Measurements from ENCODE around the gene TBX20. TPM values are rescaled to one million over a fixed set of nuclear protein-coding genes. Genes with fewer than 3 reads are reported as not detected.
"Not testable (repeated sequence)": the region's sequence is repeated elsewhere in the genome, so short reads cannot be mapped to it uniquely, and the experiment has no call there.

Gene TBX20
- total and polyA plus RNA-seq, 12 donors: 0.13 to 13.5 (median 1.8) TPM; not detected in 3

DNA sequence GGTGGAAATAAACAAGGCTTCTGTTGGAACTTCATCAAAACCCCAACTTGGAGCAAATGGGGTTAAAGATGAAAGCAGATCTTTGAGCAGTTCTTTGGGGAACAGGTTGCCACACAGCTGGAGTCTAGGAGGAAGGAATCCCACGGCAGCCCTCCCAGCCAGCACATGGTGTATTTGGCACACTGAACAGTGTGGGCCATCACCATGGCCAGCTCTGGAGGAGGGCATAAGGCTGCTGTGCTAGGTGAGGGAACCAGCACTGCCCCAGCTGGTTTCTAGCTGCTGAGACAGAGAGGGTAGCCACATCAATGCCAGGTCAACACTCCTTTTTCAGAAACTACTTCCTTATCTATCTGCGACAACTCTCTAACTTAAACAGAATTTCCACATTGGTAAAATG lies 33.7 kb downstream of the TBX20 start:
- H3K4me1 ChIP-seq (replicated peaks in 1 of 2); intact Hi-C loops (cut with DNase I); H3K27ac ChIP-seq; H3K4me3 ChIP-seq; H3K9me3 ChIP-seq (replicated peaks in 1 of 3); H3K27me3 ChIP-seq; DNase-seq; H3K36me3 ChIP-seq (replicated peaks in 1 of 2): not testable (repeated sequence)
- 48 to 68% (median 52%) methylated on average over 2 of the region's 2 CpGs for WGBS, 4 donors

DNA sequence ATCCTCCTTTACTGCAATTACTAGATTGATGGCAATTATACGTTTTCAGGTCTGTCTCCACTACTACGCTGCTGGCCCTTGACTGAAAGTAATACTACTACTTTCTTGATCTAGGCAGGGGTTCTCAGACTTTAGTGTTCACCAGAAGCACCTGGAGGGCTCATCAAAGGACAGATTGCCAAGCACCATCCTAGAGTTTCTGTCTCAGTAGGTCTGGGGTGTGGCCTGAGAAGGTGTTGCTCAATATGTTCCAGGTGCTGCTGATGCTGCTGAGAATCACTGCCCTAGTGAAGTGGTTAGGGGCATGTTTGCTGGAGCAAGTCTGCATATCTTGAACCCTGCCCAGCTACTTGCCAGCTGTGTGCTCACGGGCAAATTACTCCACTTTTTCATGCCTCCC lies 37.9 kb downstream of the TBX20 start:
- H3K27ac ChIP-seq; DNase-seq; H3K4me3 ChIP-seq; H3K4me1 ChIP-seq (replicated peaks in 1 of 2); H3K27me3 ChIP-seq; H3K9me3 ChIP-seq (replicated peaks in 1 of 3); H3K36me3 ChIP-seq (replicated peaks in 1 of 2); intact Hi-C loops (cut with DNase I): not testable (repeated sequence)
- WGBS, 4 donors: 61 to 71% (median 62%) methylated on average over 3 of the region's 3 CpGs

DNA sequence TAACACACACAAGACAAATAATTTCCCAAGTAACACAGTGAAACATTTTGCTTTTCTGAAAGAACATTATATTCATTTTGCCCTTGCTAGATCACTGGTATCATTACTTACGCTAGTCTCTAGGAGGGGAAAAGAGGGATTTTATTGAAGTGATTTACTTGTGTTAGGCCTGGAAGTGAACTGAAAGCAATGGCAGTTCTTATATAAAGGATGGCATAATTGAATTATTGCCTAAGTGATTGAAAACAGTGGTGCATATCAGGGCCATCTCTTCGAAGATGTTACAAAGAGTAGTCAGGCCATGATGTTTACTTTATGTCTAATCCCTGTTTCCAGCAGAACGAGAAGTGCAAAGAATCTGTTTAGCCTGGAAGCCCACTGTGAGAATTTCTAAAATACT lies 38.8 kb downstream of the TBX20 start:
- 53 to 60% (median 58%) methylated on average over 2 to 3 of the region's 3 CpGs for WGBS, 4 donors
- intact Hi-C loops (cut with DNase I); H3K27ac ChIP-seq; H3K4me3 ChIP-seq; H3K9me3 ChIP-seq (replicated peaks in 1 of 3); DNase-seq; H3K27me3 ChIP-seq; H3K4me1 ChIP-seq (replicated peaks in 1 of 2); H3K36me3 ChIP-seq (replicated peaks in 1 of 2): not testable (repeated sequence)

DNA sequence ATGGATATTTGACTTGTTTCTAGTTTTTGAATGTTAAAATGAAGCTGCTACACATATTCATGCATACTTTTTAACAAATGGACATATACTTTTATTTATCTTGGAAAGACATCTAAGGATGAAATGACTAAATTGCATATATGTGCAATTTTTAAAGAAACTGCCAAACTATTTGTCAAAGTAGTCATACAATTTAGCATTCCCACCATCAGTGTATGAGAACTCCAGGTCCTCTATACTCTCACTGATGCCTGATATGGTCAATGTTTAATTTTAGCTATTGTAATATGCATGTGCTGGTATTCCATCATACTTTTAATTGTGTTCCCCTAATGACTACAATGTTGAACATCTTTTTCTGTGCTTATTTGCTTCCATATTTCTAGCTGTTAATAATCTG lies 47.0 kb downstream of the TBX20 start:
- intact Hi-C loops (cut with DNase I); H3K9me3 ChIP-seq (replicated peaks in 1 of 3); H3K4me1 ChIP-seq (replicated peaks in 1 of 2); H3K27me3 ChIP-seq; H3K27ac ChIP-seq; DNase-seq; H3K36me3 ChIP-seq (replicated peaks in 1 of 2); H3K4me3 ChIP-seq: not testable (repeated sequence)

DNA sequence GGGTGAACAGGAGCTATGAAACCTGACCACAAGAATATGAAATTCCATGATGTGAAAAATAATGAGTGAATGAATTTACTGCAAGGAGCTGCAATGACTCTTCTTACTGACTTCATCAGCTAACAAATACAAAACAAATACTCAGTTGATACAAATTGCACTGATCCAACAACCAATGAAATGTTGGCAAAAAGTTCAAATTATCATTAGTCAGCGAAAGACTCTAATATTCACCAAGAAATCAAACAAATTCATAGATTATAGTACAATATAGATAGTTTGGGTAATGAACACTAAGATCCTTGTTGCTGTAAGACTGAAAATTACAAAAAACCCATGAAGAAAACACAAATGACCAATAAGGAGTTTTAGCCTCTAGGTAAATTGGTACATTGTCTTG lies 49.0 kb downstream of the TBX20 start:
- H3K27ac ChIP-seq; intact Hi-C loops (cut with DNase I); H3K4me3 ChIP-seq; H3K36me3 ChIP-seq (replicated peaks in 1 of 2); H3K4me1 ChIP-seq (replicated peaks in 1 of 2); H3K27me3 ChIP-seq; DNase-seq; H3K9me3 ChIP-seq (replicated peaks in 1 of 3): not testable (repeated sequence)
- 76 to 86% (median 85%) methylated on average over 1 of the region's 1 CpG for WGBS, 4 donors

DNA sequence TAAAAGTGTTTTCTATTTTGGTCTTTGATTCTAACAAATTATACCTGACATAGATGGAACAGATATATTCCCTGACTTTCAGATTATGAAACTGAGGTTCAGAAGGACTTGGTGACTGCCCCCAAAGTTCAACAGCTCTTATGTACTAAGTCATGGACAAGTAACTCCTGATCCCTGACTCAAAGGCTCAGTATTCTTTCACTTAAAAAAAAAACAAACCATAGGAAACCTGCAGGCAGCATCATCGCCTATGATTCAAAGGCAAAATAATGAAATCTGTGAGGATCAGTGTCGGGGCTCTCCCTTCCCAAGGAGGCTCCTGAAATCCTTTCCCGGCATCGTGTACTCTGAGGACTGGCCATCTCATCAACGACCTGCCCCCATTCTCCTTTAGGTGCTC lies 49.9 kb downstream of the TBX20 start:
- H3K9me3 ChIP-seq (replicated peaks in 1 of 3); intact Hi-C loops (cut with DNase I); H3K4me1 ChIP-seq (replicated peaks in 1 of 2); H3K4me3 ChIP-seq; H3K27me3 ChIP-seq; H3K36me3 ChIP-seq (replicated peaks in 1 of 2); H3K27ac ChIP-seq; DNase-seq: not testable (repeated sequence)
- WGBS, 4 donors: 74 to 83% (median 78%) methylated on average over 2 to 5 of the region's 5 CpGs

DNA sequence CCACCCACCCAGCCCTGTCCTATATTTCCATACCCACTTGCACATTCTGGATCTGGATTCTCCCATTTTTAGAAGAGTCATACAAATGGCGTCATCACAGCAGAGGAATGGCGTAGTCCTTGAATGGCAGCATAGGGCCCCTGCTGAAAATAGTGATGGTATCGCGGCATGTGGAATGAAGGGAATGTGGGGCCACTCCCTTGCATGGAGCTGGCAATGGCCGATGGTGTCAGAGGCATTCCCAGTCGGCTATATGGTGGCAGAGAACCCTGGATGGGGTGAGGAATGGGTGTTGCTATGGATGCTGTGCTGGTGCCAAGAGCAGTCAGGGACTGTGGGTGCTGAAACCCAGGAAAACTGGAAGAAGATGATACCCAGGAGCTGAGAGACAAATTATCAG lies 51.5 kb downstream of the TBX20 start:
- H3K9me3 ChIP-seq (replicated peaks in 1 of 3); H3K27me3 ChIP-seq; DNase-seq; H3K4me3 ChIP-seq; intact Hi-C loops (cut with DNase I); H3K27ac ChIP-seq; H3K4me1 ChIP-seq (replicated peaks in 1 of 2); H3K36me3 ChIP-seq (replicated peaks in 1 of 2): not testable (repeated sequence)
- 82 to 88% (median 85%) methylated on average over 6 of the region's 6 CpGs for WGBS, 4 donors

DNA sequence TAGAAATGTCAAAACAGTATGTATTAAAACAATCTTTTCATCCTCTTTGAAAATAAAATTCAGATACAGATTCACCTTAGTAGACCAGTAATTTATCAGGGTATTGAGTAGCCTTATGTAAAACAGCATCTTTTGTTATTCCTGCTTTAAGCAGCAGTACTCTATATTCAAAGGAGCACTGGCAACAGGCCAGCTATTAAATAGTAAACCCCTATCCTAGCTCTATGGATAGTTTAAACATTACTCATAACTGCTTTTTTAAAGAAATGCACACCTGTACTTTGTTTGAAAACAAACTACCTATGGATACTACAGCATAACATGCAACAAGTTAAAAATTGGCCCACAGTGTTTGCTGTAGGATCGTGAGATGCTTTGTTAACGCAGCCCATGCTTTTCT lies 53.7 kb downstream of the TBX20 start:
- 79 to 93% (median 88%) methylated on average over 2 of the region's 2 CpGs for WGBS, 4 donors
- H3K36me3 ChIP-seq (replicated peaks in 1 of 2); H3K4me1 ChIP-seq (replicated peaks in 1 of 2); H3K4me3 ChIP-seq; intact Hi-C loops (cut with DNase I); H3K27ac ChIP-seq; H3K27me3 ChIP-seq; DNase-seq; H3K9me3 ChIP-seq (replicated peaks in 1 of 3): not testable (repeated sequence)

DNA sequence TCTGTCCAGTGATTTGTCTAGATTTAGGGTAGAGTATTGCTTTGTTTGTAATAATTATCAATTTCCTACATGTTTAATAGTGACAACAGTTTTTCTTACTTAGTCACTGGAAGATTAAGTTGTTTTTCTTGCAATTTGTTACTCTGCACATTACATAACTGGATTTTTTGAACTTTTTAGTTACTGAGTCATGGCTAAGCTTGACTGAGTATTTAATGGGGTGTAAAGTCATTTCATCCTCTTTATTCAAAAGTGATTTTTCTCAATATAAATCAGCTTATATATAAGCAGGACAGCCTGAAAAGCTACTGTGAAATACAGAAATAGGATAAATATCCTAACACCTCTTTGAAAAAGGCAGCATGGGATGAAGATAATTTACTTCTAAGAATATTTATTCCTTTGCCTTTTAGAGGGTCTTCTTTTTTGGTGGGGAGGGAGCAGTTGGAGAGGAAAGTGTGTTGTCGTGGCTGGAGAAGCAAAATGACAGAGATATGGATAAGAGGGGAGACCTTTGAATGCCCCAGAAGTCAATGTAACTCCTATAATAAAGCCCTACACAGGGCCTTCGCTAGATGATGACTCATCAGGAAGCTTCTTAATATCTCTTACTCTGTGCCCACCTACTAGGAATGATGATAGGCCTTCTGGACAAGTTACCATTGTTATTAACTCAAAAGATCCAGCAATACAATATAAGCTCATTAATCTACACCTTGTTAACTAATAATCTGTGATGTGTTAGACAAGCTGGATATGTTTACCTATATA lies 55.3 kb downstream of the TBX20 start:
- WGBS, 4 donors: 64 to 76% (median 72%) methylated on average over 2 of the region's 2 CpGs
- intact Hi-C loops (cut with DNase I); H3K9me3 ChIP-seq (replicated peaks in 1 of 3); H3K27me3 ChIP-seq; H3K36me3 ChIP-seq (replicated peaks in 1 of 2); H3K4me3 ChIP-seq; H3K4me1 ChIP-seq (replicated peaks in 1 of 2); H3K27ac ChIP-seq; DNase-seq: not testable (repeated sequence)

DNA sequence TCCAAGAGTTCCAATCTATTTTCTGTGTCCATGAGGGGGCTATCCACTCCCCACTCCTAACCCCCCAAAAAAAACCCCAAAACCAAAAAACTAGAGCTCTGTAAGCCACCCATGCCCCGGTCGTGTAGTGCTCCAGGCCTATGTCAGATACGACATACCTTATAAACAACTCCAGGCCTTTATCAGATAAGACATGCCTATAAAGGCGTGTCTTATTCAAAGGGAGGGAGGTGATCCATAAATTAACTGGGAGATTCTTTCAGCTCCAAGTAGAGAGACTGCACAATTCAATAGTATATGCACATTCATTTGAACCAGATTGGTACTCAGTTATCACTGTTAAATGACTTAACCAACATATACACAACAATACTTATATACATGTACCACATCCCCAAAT lies 62.3 kb downstream of the TBX20 start:
- intact Hi-C loops (cut with DNase I); H3K36me3 ChIP-seq (replicated peaks in 1 of 2); H3K9me3 ChIP-seq (replicated peaks in 1 of 3); H3K27ac ChIP-seq; H3K4me3 ChIP-seq; H3K27me3 ChIP-seq; DNase-seq; H3K4me1 ChIP-seq (replicated peaks in 1 of 2): not testable (repeated sequence)
- WGBS, 4 donors: 86 to 94% (median 89%) methylated on average over 4 of the region's 4 CpGs
